ENCODE results near the gene ANGEL1.

DNA sequence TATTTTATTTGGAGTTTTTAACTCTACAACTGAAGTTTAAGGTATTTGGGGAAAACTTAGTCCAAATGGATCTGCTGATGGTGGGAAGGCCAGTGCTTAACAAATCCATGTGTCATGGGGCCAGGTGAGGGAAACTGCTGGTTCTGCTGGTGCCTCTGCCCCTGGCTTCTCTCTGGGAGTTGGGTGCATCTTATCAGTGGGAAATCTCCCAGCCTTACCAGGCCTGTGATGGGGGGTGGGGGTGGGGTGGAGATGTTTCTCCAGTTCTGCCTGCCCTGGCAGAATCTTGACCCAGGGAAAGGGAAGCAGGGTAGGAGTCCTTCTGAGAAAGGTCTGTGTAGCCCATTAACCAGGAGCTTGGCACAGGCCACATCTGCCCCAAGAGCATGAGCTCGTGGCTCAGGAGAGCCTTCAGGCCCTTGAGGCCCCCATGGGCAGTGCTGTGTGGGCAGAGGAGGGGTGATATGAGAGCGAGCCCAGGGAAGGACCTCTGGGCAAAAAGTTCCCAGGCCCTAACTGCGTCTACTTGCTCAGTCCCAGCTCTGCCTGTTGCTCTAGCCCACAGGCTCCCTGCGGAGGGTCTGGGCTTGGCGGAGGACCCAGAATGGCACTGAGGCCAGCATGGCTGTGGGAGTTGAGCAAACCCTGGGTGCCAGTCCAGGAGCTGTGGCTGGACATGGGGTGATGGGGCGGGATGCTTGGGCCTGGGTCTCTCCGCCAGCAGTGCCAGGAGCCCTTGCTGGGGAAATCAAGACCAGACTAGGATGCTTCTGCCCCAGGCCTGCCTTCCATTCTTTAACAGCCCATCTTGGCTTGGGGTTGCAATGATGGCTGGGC is 33.2 kb downstream of the ANGEL1 start:
- TF ChIP-seq RAD21 (IDR thresholded peaks at IDR 0.05; ENCODE audit: low read length) (no peak), YY1 (IDR thresholded peaks at IDR 0.05; ENCODE audit: low read depth) (no peak), EP300 (IDR thresholded peaks at IDR 0.05; ENCODE audit: borderline replicate concordance in 1 of 2, low read depth in 1 of 2, low read length in 1 of 2) (no peak), POLR2AphosphoS5 (IDR thresholded peaks at IDR 0.05; ENCODE audit: low read depth, low read length) (no peak)
- TF ChIP-seq, protein P1, sequence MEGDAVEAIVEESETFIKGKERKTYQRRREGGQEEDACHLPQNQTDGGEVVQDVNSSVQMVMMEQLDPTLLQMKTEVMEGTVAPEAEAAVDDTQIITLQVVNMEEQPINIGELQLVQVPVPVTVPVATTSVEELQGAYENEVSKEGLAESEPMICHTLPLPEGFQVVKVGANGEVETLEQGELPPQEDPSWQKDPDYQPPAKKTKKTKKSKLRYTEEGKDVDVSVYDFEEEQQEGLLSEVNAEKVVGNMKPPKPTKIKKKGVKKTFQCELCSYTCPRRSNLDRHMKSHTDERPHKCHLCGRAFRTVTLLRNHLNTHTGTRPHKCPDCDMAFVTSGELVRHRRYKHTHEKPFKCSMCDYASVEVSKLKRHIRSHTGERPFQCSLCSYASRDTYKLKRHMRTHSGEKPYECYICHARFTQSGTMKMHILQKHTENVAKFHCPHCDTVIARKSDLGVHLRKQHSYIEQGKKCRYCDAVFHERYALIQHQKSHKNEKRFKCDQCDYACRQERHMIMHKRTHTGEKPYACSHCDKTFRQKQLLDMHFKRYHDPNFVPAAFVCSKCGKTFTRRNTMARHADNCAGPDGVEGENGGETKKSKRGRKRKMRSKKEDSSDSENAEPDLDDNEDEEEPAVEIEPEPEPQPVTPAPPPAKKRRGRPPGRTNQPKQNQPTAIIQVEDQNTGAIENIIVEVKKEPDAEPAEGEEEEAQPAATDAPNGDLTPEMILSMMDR (IDR thresholded peaks at IDR 0.05): no peak
- TF ChIP-seq, protein P2, sequence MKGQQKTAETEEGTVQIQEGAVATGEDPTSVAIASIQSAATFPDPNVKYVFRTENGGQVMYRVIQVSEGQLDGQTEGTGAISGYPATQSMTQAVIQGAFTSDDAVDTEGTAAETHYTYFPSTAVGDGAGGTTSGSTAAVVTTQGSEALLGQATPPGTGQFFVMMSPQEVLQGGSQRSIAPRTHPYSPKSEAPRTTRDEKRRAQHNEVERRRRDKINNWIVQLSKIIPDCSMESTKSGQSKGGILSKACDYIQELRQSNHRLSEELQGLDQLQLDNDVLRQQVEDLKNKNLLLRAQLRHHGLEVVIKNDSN (IDR thresholded peaks at IDR 0.05; ENCODE audit: borderline replicate concordance, low read depth): no peak
- TF ChIP-seq, protein P3, sequence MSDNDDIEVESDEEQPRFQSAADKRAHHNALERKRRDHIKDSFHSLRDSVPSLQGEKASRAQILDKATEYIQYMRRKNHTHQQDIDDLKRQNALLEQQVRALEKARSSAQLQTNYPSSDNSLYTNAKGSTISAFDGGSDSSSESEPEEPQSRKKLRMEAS (IDR thresholded peaks at IDR 0.05; ENCODE audit: low read depth): no peak

Measured in SK-N-SH (cell line).